NCI-H1930 (cell line): ENCODE results near the gene LRP2BP.
"Not testable (repeated sequence)": the region's sequence is repeated elsewhere in the genome, so short reads cannot be mapped to it uniquely, and the experiment has no call there.

ENCODE experiments used
- DNase-seq, 2 experiments: peaks; one replicate each; lab custom pipeline; 2025; lab: John Stamatoyannopoulos, UW

LRP2BP gene

GRCh38 chr4:185395956-185396723 is 416 bp upstream of the LRP2BP start:
- peak; percentile 96 for DNase-seq

GRCh38 chr4:185394568-185395237 is 1.0 kb downstream of the LRP2BP start:
- DNase-seq = no peak

GRCh38 chr4:185392156-185392555 is 3.6 kb downstream of the LRP2BP start:
- DNase-seq = no peak

- no peak for DNase-seq
Observed at GRCh38 chr4:185390941-185391340, 4.8 kb downstream of the LRP2BP start.

GRCh38 chr4:185387957-185388356 is 7.8 kb downstream of the LRP2BP start:
- DNase-seq = no peak

GRCh38 chr4:185384930-185385331 is 10.8 kb downstream of the LRP2BP start:
- no peak for DNase-seq

- DNase-seq = no peak
Observed at GRCh38 chr4:185384061-185384460, 11.7 kb downstream of the LRP2BP start.

- DNase-seq = no peak
Observed at GRCh38 chr4:185383451-185383850, 12.3 kb downstream of the LRP2BP start.

GRCh38 chr4:185382754-185383153 is 13.0 kb downstream of the LRP2BP start:
- DNase-seq = no peak

- no peak for DNase-seq
Observed at GRCh38 chr4:185381288-185382196, 14.2 kb downstream of the LRP2BP start.

GRCh38 chr4:185380320-185380719 is 15.4 kb downstream of the LRP2BP start:
- DNase-seq = no peak

GRCh38 chr4:185379326-185380295 is 16.1 kb downstream of the LRP2BP start:
- no peak for DNase-seq

GRCh38 chr4:185378264-185378663 is 17.5 kb downstream of the LRP2BP start:
- DNase-seq = no peak

- DNase-seq = no peak
Observed at GRCh38 chr4:185374573-185374972, 21.2 kb downstream of the LRP2BP start.

GRCh38 chr4:185374027-185374426 is 21.7 kb downstream of the LRP2BP start:
- no peak for DNase-seq

- no peak for DNase-seq
Observed at GRCh38 chr4:185371702-185372101, 24.0 kb downstream of the LRP2BP start.

- DNase-seq = no peak
Observed at GRCh38 chr4:185370268-185370949, 25.3 kb downstream of the LRP2BP start.

- DNase-seq = no peak
Observed at GRCh38 chr4:185369731-185370130, 26.0 kb downstream of the LRP2BP start.

- no peak for DNase-seq
Observed at GRCh38 chr4:185364886-185365285, 30.8 kb downstream of the LRP2BP start.

GRCh38 chr4:185363251-185363650 is 32.5 kb downstream of the LRP2BP start:
- no peak for DNase-seq

GRCh38 chr4:185362570-185362969 is 33.2 kb downstream of the LRP2BP start:
- not testable (repeated sequence) for DNase-seq
